Testis (tissue), 2 donors: ENCODE results near the gene BRS3.

Experiments used
- POLR2A ChIP-seq: fragments of 450-650 bp; IDR thresholded peaks from one replicate; pipeline ENCODE4 v1.6.1; 2017; ENCODE audit warnings: antibody characterized with exemption, mild to moderate bottlenecking, moderate library complexity
- TF ChIP-seq, protein P1 (sequence below), 3 experiments: fragments of 450-650 bp in 2 of 3; fragments of 200-600 bp in 1 of 3; sonication (generic) in 1 of 3; IDR thresholded peaks; one replicate each; pipeline ENCODE4 v1.5.1; 2016 to 2019; ENCODE audit warnings: antibody characterized with exemption in 3 of 3, mild to moderate bottlenecking in 2 of 3, moderate library complexity in 1 of 3

- TF ChIP-seq, protein P1, sequence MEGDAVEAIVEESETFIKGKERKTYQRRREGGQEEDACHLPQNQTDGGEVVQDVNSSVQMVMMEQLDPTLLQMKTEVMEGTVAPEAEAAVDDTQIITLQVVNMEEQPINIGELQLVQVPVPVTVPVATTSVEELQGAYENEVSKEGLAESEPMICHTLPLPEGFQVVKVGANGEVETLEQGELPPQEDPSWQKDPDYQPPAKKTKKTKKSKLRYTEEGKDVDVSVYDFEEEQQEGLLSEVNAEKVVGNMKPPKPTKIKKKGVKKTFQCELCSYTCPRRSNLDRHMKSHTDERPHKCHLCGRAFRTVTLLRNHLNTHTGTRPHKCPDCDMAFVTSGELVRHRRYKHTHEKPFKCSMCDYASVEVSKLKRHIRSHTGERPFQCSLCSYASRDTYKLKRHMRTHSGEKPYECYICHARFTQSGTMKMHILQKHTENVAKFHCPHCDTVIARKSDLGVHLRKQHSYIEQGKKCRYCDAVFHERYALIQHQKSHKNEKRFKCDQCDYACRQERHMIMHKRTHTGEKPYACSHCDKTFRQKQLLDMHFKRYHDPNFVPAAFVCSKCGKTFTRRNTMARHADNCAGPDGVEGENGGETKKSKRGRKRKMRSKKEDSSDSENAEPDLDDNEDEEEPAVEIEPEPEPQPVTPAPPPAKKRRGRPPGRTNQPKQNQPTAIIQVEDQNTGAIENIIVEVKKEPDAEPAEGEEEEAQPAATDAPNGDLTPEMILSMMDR (IDR thresholded peaks at IDR 0.05) = no peak
- no peak for TF ChIP-seq POLR2A
Measured at GRCh38 chrX:136519069-136519468, 31.3 kb downstream of the BRS3 start.
